Ovary (tissue), 9 donors: Measurements from ENCODE around the gene GATA3. TPM values are rescaled to one million over a fixed set of nuclear protein-coding genes. Genes with fewer than 3 reads are reported as not detected.

Source experiments
- DNase-seq, 5 donors: peaks; one replicate each; pipeline ENCODE4 v3.0.0-alpha.2; 2019 to 2020
- H3K27ac ChIP-seq, 2 donors: fragments of 200-600 bp; one replicate each; pipeline versions ENCODE4 v1.5.1 to v1.8.0; 2019 to 2022
- H3K27me3 ChIP-seq: fragments of 200-600 bp; one replicate; pipeline ENCODE4 v1.8.0; 2022
- H3K36me3 ChIP-seq: fragments of 200-600 bp; sonication (generic); one replicate; pipeline ENCODE4 v1.5.1; 2019
- H3K4me1 ChIP-seq: one replicate; pipeline ENCODE4 v1.8.1; 2013; ENCODE audit warnings: mild to moderate bottlenecking, moderate library complexity; ENCODE audit not compliant: insufficient read depth
- H3K4me3 ChIP-seq: fragments of 200-600 bp; sonication (generic); one replicate; pipeline ENCODE4 v1.5.1; 2017
- H3K9me3 ChIP-seq, 2 donors: fragments of 200-600 bp in 1 of 2; sonication (generic) in 1 of 2; one replicate each; pipeline versions ENCODE4 v1.5.1 to v1.8.1; 2013 to 2019; ENCODE audit warnings: mild to moderate bottlenecking in 1 of 2, moderate library complexity in 1 of 2
- CTCF ChIP-seq, 3 donors: fragments of 450-650 bp in 2 of 3; fragments of 200-600 bp in 1 of 3; IDR thresholded peaks; one replicate each; pipeline versions ENCODE4 v1.5.1 to v1.8.0; 2016 to 2022; ENCODE audit warnings: antibody characterized with exemption in 3 of 3, mild to moderate bottlenecking in 1 of 3
- EP300 ChIP-seq: sonication (generic); formaldehyde crosslinking; IDR thresholded peaks from one replicate; pipeline ENCODE4 v1.6.1; 2017; ENCODE audit warnings: antibody characterized with exemption
- POLR2A ChIP-seq: fragments of 450-650 bp; IDR thresholded peaks from one replicate; pipeline ENCODE4 v1.6.1; 2017; ENCODE audit warnings: antibody characterized with exemption, mild to moderate bottlenecking, moderate library complexity
- WGBS, 3 donors: extraction: QIAGEN DNeasy Blood & Tissue Kit in 1 of 3; methylation state at CpG; one replicate each; pipeline versions ENCODE4 v1.1.5 to v1.1.7; 2013 to 2017; 5-methylcytosine and 5-hydroxymethylcytosine counted together
- intact Hi-C, 4 donors: fragments of 100-400 bp; cut with DNase I; formaldehyde crosslinking; loops; one replicate each; pipeline versions ENCODE4 v1.11.0 to v1.15.1; 2022 to 2023
- polyA plus RNA-seq, 2 donors: library from polyadenylated mRNA; stranded (reverse); fragments of 200-250 nt in 1 of 2; fragments of 350-450 nt in 1 of 2; fragmentation: Illumina TruSeq in 1 of 2; extraction: RNeasy Lipid Tissue Mini Kit (QIAGEN cat#74804) in 1 of 2; gene quantifications; one replicate each; pipeline ENCODE4 v1.2.3, GENCODE V29; 2013 to 2014
- total RNA-seq, 7 donors: library from RNA; depleted of rRNA in 2 of 7; stranded (reverse); fragments of >200 nt in 2 of 7; fragmentation: NEBNext Ultra II Directional in 3 of 7; extraction: Animal tissue kit (Norgen Biotek cat#: 25700) in 3 of 7; gene quantifications; one replicate each; pipeline versions ENCODE4 v1.1.0 to v1.2.4, GENCODE V29; 2016 to 2023
- donor health status: DM: no; HTN: no; CAD: no; lungs with moderate emphysema.
- donor health status: DM: no; HTN: no; CAD: no.
- donor health status: Bipolar disorder and iron deficiency.
- donor health status: DM: yes; HTN: yes; CAD: no.
- donor health status: DM: no; HTN: no; CAD: no.
- donor health status: DM: yes; HTN: yes; CAD: no.

GATA3 gene
- total and polyA plus RNA-seq, 9 donors, result 0.15 to 0.48 (median 0.38) TPM; not detected in 2

GRCh38 chr10:8124436-8124835 is 69.9 kb downstream of the GATA3 start:
- DNase-seq, result no peak
- no peaks in the 10 kb centered on the region for H3K27me3 ChIP-seq
- no peaks in the 10 kb centered on the region for H3K9me3 ChIP-seq
- no peak overlapping the region for H3K27ac ChIP-seq
- TF ChIP-seq POLR2A, result no peak
- TF ChIP-seq CTCF (IDR thresholded peaks at IDR 0.05), result no peak
- TF ChIP-seq EP300, result no peak
- intact Hi-C loops, result no loop called here
- 85 to 89% (median 86%) methylated on average over 2 of the region's 2 CpGs for WGBS, 3 donors
- no peaks in the 10 kb centered on the region for H3K36me3 ChIP-seq
- H3K4me3 ChIP-seq, result no peak overlapping the region
- no peaks in the 10 kb centered on the region for H3K4me1 ChIP-seq

Other genes starting within 250 kb of the GATA3 start
- gene TAF3, start 236.2 kb upstream of the GATA3 start, total RNA-seq, result 10 to 100 TPM in 5 of 7 donors, 1 to 10 TPM in 2; 8.0 to 13.7 (median 11.8) TPM
- gene TAF3, start 236.2 kb upstream of the GATA3 start, polyA plus RNA-seq, result 10 to 100 TPM in 1 of 2 donors, 1 to 10 TPM in 1; 7.1 to 15.9 TPM